Erythroblast (primary cell): ENCODE measurements around the gene ARMC10.
"Not testable (repeated sequence)": the region's sequence is repeated elsewhere in the genome, so short reads cannot be mapped to it uniquely, and the experiment has no call there.

Source experiments
- GATA1 ChIP-seq: IDR thresholded peaks from 2 replicates; pipeline ENCODE4 v1.6.1; 2011; ENCODE audit warnings: low read depth, mild to moderate bottlenecking, control low read depth, low read length, moderate library complexity
- POLR2A ChIP-seq: IDR thresholded peaks from 2 replicates; pipeline ENCODE4 v1.6.1; 2011; ENCODE audit warnings: mild to moderate bottlenecking, low read length

DNA sequence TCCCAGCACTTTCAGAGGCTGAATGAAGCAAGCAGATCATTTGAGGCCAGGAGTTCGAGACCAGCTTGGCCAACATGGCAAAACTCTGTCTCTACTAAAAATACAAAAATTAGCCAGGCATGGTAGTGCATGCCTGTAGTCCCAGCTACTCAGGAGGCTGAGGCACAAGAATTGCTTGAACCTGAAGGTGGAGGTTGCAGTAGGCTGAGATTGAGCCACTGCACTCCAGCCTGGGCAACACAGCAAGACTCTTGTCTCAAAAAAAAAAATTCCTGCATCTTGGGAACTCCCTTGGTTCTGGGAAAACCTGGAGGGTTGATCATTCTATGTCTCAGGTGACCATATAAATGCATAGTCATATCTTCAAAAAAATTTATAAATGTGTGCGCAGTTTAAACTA, 69.8 kb downstream of the ARMC10 start:
- TF ChIP-seq POLR2A, GATA1: not testable (repeated sequence)
